H9 (cell line): ENCODE measurements around the gene MCM3AP. TPM values are rescaled to one million over a fixed set of nuclear protein-coding genes. Genes with fewer than 3 reads are reported as not detected.

Source experiments
- DNase-seq: peaks from one replicate; pipeline ENCODE4 v3.0.0-alpha.2; 2017
- H2AFZ ChIP-seq: one replicate; pipeline ENCODE4 v1.6.1; 2013; ENCODE audit warnings: mild to moderate bottlenecking, low read length, control low read depth, moderate library complexity
- H2AK5ac ChIP-seq: 2 replicates; pipeline ENCODE4 v1.6.1; 2013; ENCODE audit warnings: low read length, control low read depth, mixed read lengths; ENCODE audit not compliant: insufficient read length
- H2BK120ac ChIP-seq: one replicate; pipeline ENCODE4 v1.6.1; 2013; ENCODE audit warnings: low read depth, mild to moderate bottlenecking, low read length, control low read depth, inconsistent platforms; ENCODE audit not compliant: poor library complexity, severe bottlenecking
- H2BK12ac ChIP-seq: 2 replicates; pipeline ENCODE4 v1.6.1; 2013; ENCODE audit warnings: low read length, control low read depth, mixed read lengths, low read depth; ENCODE audit not compliant: insufficient read length
- H2BK15ac ChIP-seq: 2 replicates; pipeline ENCODE4 v1.6.1; 2013; ENCODE audit warnings: low read depth, low read length, control low read depth
- H2BK20ac ChIP-seq: one replicate; pipeline ENCODE4 v1.6.1; 2013; ENCODE audit warnings: low read depth, mild to moderate bottlenecking, low read length, control low read depth, inconsistent platforms; ENCODE audit not compliant: poor library complexity, severe bottlenecking
- H2BK5ac ChIP-seq: 2 replicates; pipeline ENCODE4 v1.6.1; 2013; ENCODE audit warnings: low read length, control low read depth, mixed read lengths; ENCODE audit not compliant: insufficient read length
- H3K14ac ChIP-seq: 2 replicates; pipeline ENCODE4 v1.6.1; 2013; ENCODE audit warnings: low read length, control low read depth; ENCODE audit not compliant: insufficient read depth
- H3K18ac ChIP-seq: 2 replicates; pipeline ENCODE4 v1.6.1; 2013; ENCODE audit warnings: low read depth, mild to moderate bottlenecking, mixed read lengths, low read length, control low read depth; ENCODE audit not compliant: insufficient read length
- H3K23ac ChIP-seq: 2 replicates; pipeline ENCODE4 v1.6.1; 2013; ENCODE audit warnings: low read length, control low read depth, mixed read lengths, low read depth; ENCODE audit not compliant: insufficient read length
- H3K23me2 ChIP-seq: 2 replicates; pipeline ENCODE4 v1.6.1; 2013; ENCODE audit warnings: low read depth, mild to moderate bottlenecking, mixed read lengths, low read length, control low read depth; ENCODE audit not compliant: insufficient read length, poor library complexity, severe bottlenecking
- H3K27ac ChIP-seq: 2 replicates; pipeline ENCODE4 v1.5.1; 2013; ENCODE audit warnings: low read length, control low read depth, mixed read lengths, low read depth; ENCODE audit not compliant: insufficient read length
- H3K27me3 ChIP-seq: 2 replicates; pipeline ENCODE4 v1.6.1; 2013; ENCODE audit warnings: low read length, control low read depth, inconsistent platforms; ENCODE audit not compliant: insufficient read depth
- H3K4ac ChIP-seq: 2 replicates; pipeline ENCODE4 v1.6.1; 2013; ENCODE audit warnings: low read depth, mild to moderate bottlenecking, control low read depth, inconsistent platforms, low read length, moderate library complexity
- H3K4me1 ChIP-seq: 2 replicates; pipeline ENCODE4 v1.6.1; 2013; ENCODE audit warnings: low read length, control low read depth, inconsistent platforms; ENCODE audit not compliant: insufficient read depth
- H3K4me2 ChIP-seq: 2 replicates; pipeline ENCODE4 v1.6.1; 2013; ENCODE audit warnings: low read length, control low read depth, mixed read lengths; ENCODE audit not compliant: insufficient read length, insufficient read depth
- H3K56ac ChIP-seq: 2 replicates; pipeline ENCODE4 v1.6.1; 2013; ENCODE audit warnings: low read depth, mild to moderate bottlenecking, mixed read lengths, low read length, control low read depth; ENCODE audit not compliant: insufficient read length
- H3K79me1 ChIP-seq: 2 replicates; pipeline ENCODE4 v1.6.1; 2013; ENCODE audit warnings: low read depth, mild to moderate bottlenecking, moderate library complexity, low read length, control low read depth, inconsistent platforms; ENCODE audit not compliant: insufficient read depth, poor library complexity, severe bottlenecking
- H3K79me2 ChIP-seq: 2 replicates; pipeline ENCODE4 v1.6.1; 2013; ENCODE audit warnings: low read length, control low read depth, inconsistent platforms; ENCODE audit not compliant: insufficient read depth
- H3K9ac ChIP-seq: 2 replicates; pipeline ENCODE4 v1.6.1; 2013; ENCODE audit warnings: low read length, control low read depth, mixed read lengths; ENCODE audit not compliant: insufficient read length; ENCODE audit errors: extremely low read depth
- H3K9me3 ChIP-seq: one replicate; pipeline ENCODE4 v1.6.1; 2013; ENCODE audit warnings: low read depth, low read length, inconsistent platforms; ENCODE audit not compliant: control insufficient read depth
- H3T11ph ChIP-seq: one replicate; pipeline ENCODE4 v1.6.1; 2013; ENCODE audit warnings: mild to moderate bottlenecking, low read length, control low read depth, inconsistent platforms
- H4K20me1 ChIP-seq: one replicate; pipeline ENCODE4 v1.6.1; 2013; ENCODE audit not compliant: control insufficient read depth, insufficient read length, insufficient read depth
- H4K5ac ChIP-seq: 2 replicates; pipeline ENCODE4 v1.6.1; 2013; ENCODE audit warnings: low read depth, mild to moderate bottlenecking, mixed read lengths, low read length, control low read depth; ENCODE audit not compliant: insufficient read length
- H4K8ac ChIP-seq: replicated peaks from 2 replicates; pipeline ENCODE4 v1.6.1; 2013; ENCODE audit warnings: low read length, control low read depth, mixed read lengths, low read depth; ENCODE audit not compliant: insufficient read length
- H4K91ac ChIP-seq: 2 replicates; pipeline ENCODE4 v1.6.1; 2013; ENCODE audit warnings: low read depth, mild to moderate bottlenecking, moderate library complexity, mixed read lengths, low read length, control low read depth; ENCODE audit not compliant: insufficient read length
- H3K27ac Mint-ChIP-seq, 3 experiments: 2 replicates in 2 of 3; 3 replicates in 1 of 3; pipeline ENCODE4 v1.8.0; 2020 to 2021; ENCODE audit warnings: mixed read lengths in 3 of 3, mild to moderate bottlenecking in 1 of 3, moderate library complexity in 1 of 3
- H3K27me3 Mint-ChIP-seq: 2 replicates; pipeline ENCODE4 v1.8.0; 2021; ENCODE audit warnings: low read depth, mild to moderate bottlenecking, moderate library complexity, mixed read lengths
- H3K36me3 Mint-ChIP-seq, 3 experiments: 2 replicates in 2 of 3; 3 replicates in 1 of 3; pipeline ENCODE4 v1.8.0; 2020 to 2021; ENCODE audit warnings: low read depth in 3 of 3, mixed read lengths in 3 of 3; ENCODE audit not compliant: insufficient read depth in 1 of 3
- H3K4me1 Mint-ChIP-seq, 2 experiments: 2 replicates each; pipeline ENCODE4 v1.8.0; 2020; ENCODE audit warnings: mixed read lengths in 2 of 2
- H3K4me3 Mint-ChIP-seq, 2 experiments: 2 replicates in 1 of 2; 3 replicates in 1 of 2; pipeline ENCODE4 v1.8.0; 2020 to 2021; ENCODE audit warnings: mild to moderate bottlenecking in 2 of 2, mixed read lengths in 2 of 2, moderate library complexity in 1 of 2
- H3K9me3 Mint-ChIP-seq, 2 experiments: 2 replicates in 1 of 2; 3 replicates in 1 of 2; pipeline ENCODE4 v1.8.0; 2020; ENCODE audit warnings: mild to moderate bottlenecking in 2 of 2, mixed read lengths in 2 of 2, moderate library complexity in 1 of 2
- WGBS: extraction: QIAGEN DNeasy Blood & Tissue Kit; methylation state at CpG from one replicate; pipeline ENCODE4 v1.1.7; 2013; ENCODE audit warnings: missing lambda C conversion rate, low lambda C conversion rate, mixed read lengths; ENCODE audit not compliant: insufficient read length; ENCODE audit errors: extremely low coverage; 5-methylcytosine and 5-hydroxymethylcytosine counted together
- total RNA-seq: library from RNA; stranded (reverse); gene quantifications from 2 replicates; pipeline ENCODE4 v1.2.1, GENCODE V29; 2021
- TF ChIP-seq, protein P1 (sequence below): fragments of 200-600 bp; sonication (generic); conservative IDR thresholded peaks from 3 replicates; pipeline ENCODE4 v1.8.0; 2021; ENCODE audit warnings: antibody characterized with exemption, mild to moderate bottlenecking

Gene MCM3AP
- total RNA-seq, 1 experiment from 2014 or later: 124 TPM

DNA sequence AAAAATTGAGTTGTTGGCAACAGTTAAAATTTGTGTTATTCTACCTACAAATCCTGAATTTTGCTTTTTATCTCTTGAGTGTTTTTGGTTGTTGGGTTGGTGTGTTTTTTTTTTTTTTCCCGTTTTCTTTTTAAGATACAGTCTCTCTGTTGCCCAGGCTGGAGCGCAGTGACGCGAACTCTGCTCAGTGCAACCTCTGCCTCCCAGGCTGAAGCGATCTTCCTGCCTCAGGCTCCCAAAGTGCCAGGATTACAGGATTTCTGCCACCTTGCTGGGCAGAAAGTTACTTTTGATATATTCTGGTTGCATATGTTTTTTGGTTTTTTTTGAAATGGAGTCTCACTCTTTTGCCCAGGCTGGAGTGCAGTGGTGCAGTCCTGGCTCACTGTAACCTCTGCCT, 42.7 kb upstream of the MCM3AP start:
- H2BK20ac ChIP-seq: no peak overlapping the region
- H3K79me1 ChIP-seq: peaks cover 2% of the 10 kb centered on the region
- Mint-ChIP-seq H3K36me3 (peaks cover 38 to 61% (median 56%) of the 10 kb centered on the region in 3 experiments), H3K9me3 (no peaks in the 10 kb centered on the region), H3K27me3 (no peaks in the 10 kb centered on the region), H3K4me3 (no peak overlapping the region), H3K4me1 (peaks cover 11 to 12% of the 10 kb centered on the region in 2 experiments), H3K27ac (peak overlapping the region in 2 of 3 experiments; percentile 63 to 88; a peak in 2 of 7 replicates)
- no peaks in the 10 kb centered on the region; the same call in 1 of the 2 replicates for H3K4me1 ChIP-seq
- H3K18ac ChIP-seq: no peak overlapping the region
- no peak overlapping the region for H3K14ac ChIP-seq
- peaks cover 4% of the 10 kb centered on the region for H3K23me2 ChIP-seq
- WGBS: no CpG with 5 or more reads among the region's 5 CpGs
- no peak overlapping the region for H4K8ac ChIP-seq
- H3K27me3 ChIP-seq: no peaks in the 10 kb centered on the region
- no peak overlapping the region for H3K27ac ChIP-seq
- H2BK15ac ChIP-seq: no peak overlapping the region
- DNase-seq: no peak
- H3K9me3 ChIP-seq: no peaks in the 10 kb centered on the region
- H3K4me2 ChIP-seq: no peak overlapping the region
- H4K5ac ChIP-seq: no peak overlapping the region
- no peak overlapping the region for H3K4ac ChIP-seq
- H4K20me1 ChIP-seq: no peaks in the 10 kb centered on the region
- no peak overlapping the region for H2BK12ac ChIP-seq
- TF ChIP-seq, protein P1, sequence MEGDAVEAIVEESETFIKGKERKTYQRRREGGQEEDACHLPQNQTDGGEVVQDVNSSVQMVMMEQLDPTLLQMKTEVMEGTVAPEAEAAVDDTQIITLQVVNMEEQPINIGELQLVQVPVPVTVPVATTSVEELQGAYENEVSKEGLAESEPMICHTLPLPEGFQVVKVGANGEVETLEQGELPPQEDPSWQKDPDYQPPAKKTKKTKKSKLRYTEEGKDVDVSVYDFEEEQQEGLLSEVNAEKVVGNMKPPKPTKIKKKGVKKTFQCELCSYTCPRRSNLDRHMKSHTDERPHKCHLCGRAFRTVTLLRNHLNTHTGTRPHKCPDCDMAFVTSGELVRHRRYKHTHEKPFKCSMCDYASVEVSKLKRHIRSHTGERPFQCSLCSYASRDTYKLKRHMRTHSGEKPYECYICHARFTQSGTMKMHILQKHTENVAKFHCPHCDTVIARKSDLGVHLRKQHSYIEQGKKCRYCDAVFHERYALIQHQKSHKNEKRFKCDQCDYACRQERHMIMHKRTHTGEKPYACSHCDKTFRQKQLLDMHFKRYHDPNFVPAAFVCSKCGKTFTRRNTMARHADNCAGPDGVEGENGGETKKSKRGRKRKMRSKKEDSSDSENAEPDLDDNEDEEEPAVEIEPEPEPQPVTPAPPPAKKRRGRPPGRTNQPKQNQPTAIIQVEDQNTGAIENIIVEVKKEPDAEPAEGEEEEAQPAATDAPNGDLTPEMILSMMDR: no peak
- H3K23ac ChIP-seq: no peak overlapping the region
- H4K91ac ChIP-seq: no peak overlapping the region
- H2AK5ac ChIP-seq: no peak overlapping the region
- H2BK5ac ChIP-seq: no peak overlapping the region
- H3T11ph ChIP-seq: no peak overlapping the region
- no peak overlapping the region for H3K9ac ChIP-seq
- no peak overlapping the region for H2AFZ ChIP-seq
- no peak overlapping the region for H2BK120ac ChIP-seq
- peaks cover 3% of the 10 kb centered on the region; the same call in 1 of the 2 replicates for H3K79me2 ChIP-seq
- H3K56ac ChIP-seq: no peak overlapping the region
